Measurements from ENCODE around the gene SESN2.
A peak's percentile ranks its signal among the peaks of the same experiment; 100 is the strongest.

The SESN2 gene

DNA sequence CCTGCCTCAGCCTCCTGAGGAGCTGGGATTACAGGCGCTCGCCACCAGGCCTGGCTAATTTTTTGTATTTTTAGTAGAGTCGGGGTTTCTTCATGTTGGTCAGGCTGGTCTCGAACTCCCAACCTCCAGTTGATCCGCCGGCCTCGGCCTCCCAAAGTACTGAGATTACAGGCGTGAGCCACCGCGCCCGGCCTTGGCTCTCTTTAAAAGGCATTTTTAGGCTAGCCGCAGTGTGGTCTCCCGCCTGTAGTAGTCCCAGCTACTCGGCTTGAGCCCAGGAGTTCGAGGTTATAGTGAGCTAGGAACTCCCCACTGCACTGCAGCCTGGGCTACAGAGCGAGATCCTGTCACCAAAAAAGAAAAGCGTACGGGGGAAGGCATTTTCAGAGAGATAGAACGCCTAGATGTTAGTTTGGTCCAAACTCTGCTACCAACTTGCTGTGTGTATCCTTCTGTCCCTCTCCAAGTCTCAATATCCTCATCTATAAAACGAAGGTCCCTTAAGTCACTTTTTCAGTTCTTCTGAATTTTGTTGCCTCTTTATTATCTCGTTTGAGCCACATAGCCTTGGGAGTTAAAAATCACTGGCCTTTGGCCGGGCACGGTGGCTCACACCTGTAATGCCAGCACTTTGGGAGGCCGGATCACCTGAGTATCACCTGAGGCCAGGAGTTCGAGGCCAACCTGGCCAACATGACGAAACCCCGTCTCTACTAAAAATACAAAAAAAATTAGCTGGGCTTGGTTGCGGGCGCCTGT, 70.3 kb downstream of the SESN2 start:
- DNase-seq (ENCODE audit: low spot score), result peak; percentile 8
